GM19324 (cell line): ENCODE measurements around the gene HNRNPUL2.
"Not testable (repeated sequence)": the region's sequence is repeated elsewhere in the genome, so short reads cannot be mapped to it uniquely, and the experiment has no call there.

Experiments
- ATAC-seq: cut with Tn5 transposase; IDR thresholded peaks from one replicate; pipeline ENCODE4 v1.9.1; 2021; ENCODE audit warnings: mild to moderate bottlenecking, moderate library complexity; ENCODE audit not compliant: unreplicated experiment, low FRiP score

Gene HNRNPUL2

DNA sequence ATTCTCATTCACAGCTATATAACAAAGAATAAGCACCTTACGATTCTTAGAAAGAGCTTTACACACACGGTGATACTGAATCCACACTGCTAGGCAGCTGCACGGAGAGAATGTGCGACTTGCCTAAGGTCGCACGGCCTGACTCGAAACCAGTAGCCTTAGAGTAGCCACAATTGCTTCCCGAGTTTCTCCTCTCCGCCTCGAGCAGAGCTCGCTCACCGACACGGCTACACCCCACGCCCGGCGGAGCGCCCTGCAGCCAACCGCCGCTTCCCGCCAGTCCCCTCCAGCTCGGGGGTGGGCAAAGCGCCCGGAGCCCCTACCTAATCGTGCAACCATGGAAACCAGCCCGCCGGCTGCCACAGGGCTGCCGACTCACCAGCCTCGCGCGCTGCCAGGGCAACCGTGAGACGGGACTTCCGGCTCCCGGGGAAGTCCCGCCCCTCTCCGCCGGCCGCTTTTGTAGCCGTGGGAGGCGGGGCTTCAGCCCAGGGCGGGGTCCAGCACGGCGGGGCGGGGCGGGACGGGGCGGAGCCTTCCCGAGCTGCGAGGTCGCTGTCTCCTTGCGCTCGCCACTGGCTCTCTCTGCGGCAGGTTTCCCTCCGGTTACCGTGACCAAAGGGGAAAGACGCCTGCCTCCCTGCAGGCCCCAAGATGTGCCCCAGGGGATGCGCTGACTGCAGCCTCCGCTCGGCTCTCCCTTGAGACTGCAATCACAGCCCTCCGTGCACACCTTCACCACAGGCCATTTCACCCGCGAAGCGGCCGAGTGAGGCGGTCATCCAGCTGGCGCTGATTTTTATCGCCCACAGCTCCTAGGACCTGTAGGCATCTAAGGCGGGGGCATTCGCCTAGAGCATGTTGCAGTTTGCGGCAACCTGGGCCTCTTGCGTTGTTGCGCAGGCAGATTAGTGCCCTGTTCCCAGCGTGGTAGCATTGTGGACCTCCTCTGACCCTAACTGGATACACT is 21.1 kb downstream of the HNRNPUL2 start:
- ATAC-seq = peak; percentile 58

DNA sequence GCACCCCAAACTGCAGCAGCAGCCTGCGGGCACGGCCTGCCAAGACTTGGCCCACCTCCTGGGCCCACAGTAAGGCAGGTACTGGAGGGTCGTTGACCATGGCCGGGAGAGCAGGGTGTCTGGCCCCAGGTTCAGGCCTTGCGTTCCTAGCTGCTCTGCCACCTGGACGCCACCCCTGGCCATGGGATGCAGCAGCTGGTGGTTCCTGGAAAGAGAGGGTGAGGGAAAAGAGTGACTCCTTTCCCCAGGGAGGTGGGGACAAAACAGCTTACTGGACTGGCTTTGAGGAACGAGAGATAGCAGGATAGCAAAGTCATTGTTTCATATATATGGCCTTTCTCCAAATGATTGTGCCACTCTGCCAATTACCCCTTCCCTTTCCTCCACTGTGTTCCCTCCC is 21.8 kb downstream of the HNRNPUL2 start:
- no peak for ATAC-seq

DNA sequence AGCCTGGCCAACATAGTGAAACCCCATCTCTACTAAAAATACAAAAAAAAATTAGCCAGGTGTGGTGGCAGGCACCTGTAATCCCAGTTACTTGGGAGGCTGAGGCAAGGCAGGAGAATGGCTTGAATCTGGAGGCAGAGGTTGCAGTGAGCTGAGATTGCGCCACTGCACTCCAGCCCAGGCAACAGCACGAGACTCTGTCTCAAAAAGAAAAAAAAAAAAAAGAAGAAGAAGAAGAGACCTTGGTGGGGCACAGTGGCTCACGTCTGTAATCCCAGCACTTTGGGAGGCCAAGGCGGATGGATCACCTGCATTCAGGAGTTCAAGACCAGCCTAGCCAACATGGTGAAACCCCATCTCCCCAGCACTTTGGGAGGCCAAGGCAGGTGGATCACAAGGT is 23.3 kb downstream of the HNRNPUL2 start:
- not testable (repeated sequence) for ATAC-seq

DNA sequence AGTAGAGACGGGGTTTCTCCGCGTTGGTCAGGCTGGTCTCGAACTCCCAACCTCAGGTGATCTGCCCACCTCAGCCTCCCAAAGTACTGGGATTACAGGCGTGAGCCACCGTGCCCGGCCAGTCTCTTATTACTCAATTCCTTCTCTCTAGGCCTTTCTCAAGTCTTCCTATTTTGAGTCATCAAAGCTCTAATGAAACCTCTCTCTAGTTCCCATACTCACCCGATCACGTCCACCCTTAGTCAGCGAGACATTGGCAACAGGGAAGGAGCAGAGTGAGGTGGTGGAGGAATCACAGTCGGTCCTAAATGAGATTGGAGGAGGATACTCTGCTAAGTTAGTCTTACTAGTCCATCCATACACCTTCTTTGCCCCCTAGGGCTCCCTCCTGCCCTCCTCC is 25.0 kb downstream of the HNRNPUL2 start:
- ATAC-seq = no peak

- no peak for ATAC-seq
Measured at GRCh38 chr11:62694455-62695167, 32.6 kb downstream of the HNRNPUL2 start.

DNA sequence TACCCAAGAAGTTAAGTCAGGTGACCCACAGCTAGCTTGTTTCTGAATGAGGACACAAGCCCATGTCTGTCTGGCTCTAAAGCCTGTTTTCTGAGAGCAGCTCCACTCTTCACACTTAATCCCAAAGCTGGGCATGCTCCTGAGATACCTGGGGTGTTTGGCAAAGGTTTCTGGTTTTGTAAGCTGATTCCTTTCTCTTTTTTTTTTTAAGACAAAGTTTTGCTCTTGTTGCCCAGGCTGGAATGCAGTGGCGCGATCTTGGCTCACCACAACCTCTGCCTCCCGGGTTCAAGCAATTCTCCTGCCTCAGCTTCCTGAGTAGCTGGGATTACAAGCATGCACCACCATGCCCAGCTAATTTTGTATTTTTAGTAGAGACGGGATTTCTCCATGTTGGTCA is 33.6 kb downstream of the HNRNPUL2 start:
- ATAC-seq = not testable (repeated sequence)

GRCh38 chr11:62689421-62690183 is 37.7 kb downstream of the HNRNPUL2 start, which contains the start of gene LRRN4CL:
LRRN4CL (minus strand) TSS chr11:62689530; CDS start chr11:62688508, 1,022 bp downstream.
- no peak for ATAC-seq

- ATAC-seq = no peak
Measured at GRCh38 chr11:62688491-62688890, 38.8 kb downstream of the HNRNPUL2 start.

DNA sequence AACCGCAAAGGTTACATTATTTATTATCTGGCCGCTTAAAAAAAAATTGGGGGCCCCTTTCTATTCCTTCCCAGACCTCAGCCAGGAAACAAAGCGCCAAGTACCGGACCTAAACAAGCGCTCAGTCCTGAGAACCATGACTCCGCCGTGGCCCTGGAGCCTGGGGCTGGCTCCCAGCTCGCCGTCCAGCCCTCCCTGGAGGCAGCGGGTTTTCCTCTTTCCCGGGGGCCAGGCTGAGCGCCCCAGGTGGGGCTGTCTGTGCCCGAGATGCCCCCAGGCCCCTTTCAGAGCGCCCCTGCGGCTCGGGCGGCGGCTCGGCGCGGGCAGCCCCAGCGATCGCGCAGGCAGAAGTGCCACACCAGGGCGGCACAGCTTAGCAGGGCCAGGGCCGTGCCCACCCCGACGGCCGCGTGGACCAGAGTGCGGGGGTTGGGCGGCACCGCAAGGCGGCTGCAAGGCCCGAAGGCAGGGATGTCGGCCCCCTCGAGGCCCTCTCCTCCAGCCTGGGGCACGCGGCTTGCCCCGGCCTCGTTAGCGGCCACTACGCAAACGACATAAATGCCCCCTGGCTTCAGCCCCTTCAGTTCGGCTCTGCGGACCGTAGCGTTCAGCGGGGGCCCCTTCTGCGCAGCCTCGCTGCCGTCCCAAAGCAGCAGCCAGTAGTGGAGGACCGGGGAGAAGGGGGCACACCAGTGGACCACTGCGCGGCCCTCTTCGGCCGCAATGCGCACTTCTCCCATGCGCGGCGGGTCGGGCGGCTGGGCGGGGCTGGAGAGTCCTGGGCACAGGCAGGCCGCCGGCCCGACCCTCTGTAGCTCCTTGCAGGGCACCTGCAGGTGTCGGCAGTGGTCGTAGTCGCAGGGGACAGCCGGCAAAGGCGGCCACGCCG is 39.5 kb downstream of the HNRNPUL2 start:
- ATAC-seq = no peak

- no peak for ATAC-seq
Measured at GRCh38 chr11:62682518-62682917, 44.7 kb downstream of the HNRNPUL2 start.

DNA sequence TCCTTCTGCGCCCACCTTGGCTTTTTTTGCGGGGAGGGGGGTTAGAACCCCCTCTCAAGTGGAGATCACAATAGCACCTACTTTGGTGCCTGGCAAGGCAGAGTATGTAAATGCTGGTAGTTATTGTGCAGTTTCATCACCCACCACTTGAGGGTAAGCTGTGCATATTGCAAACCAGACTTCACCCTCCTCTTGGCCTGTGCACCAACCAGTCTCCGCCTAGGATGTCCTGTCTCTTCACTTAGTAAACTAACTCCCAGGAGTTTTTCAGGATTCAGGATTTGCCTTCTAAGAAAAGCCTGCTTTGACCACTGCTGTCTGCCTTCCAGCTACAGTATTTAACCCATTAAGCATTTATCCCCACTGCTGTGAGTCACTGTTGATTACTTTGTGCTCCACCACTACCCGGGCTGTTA is 46.4 kb downstream of the HNRNPUL2 start:
- ATAC-seq = no peak

GRCh38 chr11:62678770-62679696 is 48.2 kb downstream of the HNRNPUL2 start, which contains the start of gene UBXN1:
UBXN1 (minus strand) TSS chr11:62679073; CDS start chr11:62678923, 150 bp downstream.
- no peak for ATAC-seq

- ATAC-seq = no peak
Measured at GRCh38 chr11:62678433-62678769, 48.9 kb downstream of the HNRNPUL2 start.

DNA sequence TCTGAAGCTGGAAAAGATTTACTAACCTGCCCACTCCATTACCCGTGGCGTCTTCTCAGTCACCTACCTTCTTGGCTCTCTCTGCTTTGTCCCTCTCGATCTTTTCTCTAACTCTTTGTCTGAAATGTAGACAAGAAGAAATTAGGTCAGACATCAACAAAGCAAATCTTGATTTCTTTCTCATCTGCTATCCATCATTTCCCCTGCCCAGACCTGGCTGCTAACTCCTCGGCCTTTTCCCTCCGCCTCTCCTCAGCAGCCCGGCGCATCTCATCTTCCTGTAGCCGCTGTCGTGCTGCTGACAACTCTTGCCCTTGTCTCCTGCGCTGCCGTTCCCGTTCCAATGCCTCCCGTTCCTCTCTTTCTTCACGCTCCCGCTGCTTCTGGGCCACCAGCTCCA is 49.5 kb downstream of the HNRNPUL2 start:
- no peak for ATAC-seq

GRCh38 chr11:62677156-62677555 is 50.1 kb downstream of the HNRNPUL2 start:
- no peak for ATAC-seq

DNA sequence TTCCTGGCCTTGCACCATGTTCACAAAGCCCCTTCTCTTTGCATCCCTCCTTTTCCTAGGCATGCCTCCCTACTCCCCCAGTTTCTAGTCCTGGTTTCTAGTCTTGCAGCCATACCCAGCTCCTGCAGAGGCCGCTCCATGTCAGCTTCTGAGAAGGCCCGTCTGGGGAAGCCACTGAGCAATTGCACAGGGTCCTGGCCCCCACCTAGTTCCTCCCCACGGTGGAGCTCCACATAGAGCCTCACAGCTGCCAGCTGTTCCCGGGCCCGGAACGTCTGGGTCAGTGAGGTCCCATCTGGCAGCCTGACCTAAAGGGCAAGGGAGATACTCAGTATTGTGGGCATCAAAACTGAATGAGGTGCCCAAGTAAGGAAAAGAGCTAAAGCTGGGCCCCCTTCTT is 50.6 kb downstream of the HNRNPUL2 start:
- no peak for ATAC-seq

GRCh38 chr11:62675415-62675814 is 51.8 kb downstream of the HNRNPUL2 start:
- not testable (repeated sequence) for ATAC-seq

- no peak for ATAC-seq
Measured at GRCh38 chr11:62673196-62673525, 54.1 kb downstream of the HNRNPUL2 start.
